IMR-90 (cell line): ENCODE results near the gene HSD17B10. TPM values are rescaled to one million over a fixed set of nuclear protein-coding genes. Genes with fewer than 3 reads are reported as not detected.

Experiments
- ATAC-seq: fragments of 200-7000 bp; cut with Tn5 transposase; 2 replicates; pipeline ENCODE4 v1.9.1; 2020; ENCODE audit warnings: low read depth, mild to moderate bottlenecking, moderate library complexity
- BruUV-seq: library from RNA; stranded (reverse); fragments of 400-500 nt; replicated peaks from 2 replicates; lab custom pipeline; 2021; lab: Mats Ljungman, UMichigan
- CTCF ChIA-PET: fragments of 300-600 bp; formaldehyde crosslinking; extraction: SDS; loops from one replicate; lab custom pipeline; 2021; ENCODE audit warnings: antibody characterized with exemption; lab: Yijun Ruan, JAX
- POLR2A ChIA-PET: fragments of 300-600 bp; sonication (Branson Sonifier 250); formaldehyde crosslinking; loops from one replicate; lab custom pipeline; 2022; ENCODE audit warnings: antibody characterized with exemption; ENCODE audit not compliant: unreplicated experiment; lab: Charles Lee
- DNase-seq: peaks from one replicate; pipeline ENCODE4 v3.0.0; 2013
- H2AFZ ChIP-seq: replicated peaks from 2 replicates; pipeline ENCODE3; 2013; ENCODE audit warnings: low read length, mild to moderate bottlenecking; ENCODE audit not compliant: poor library complexity
- H2AK5ac ChIP-seq: 2 replicates; pipeline ENCODE4 v1.6.1; 2013; ENCODE audit warnings: low read depth, low read length, inconsistent platforms
- H2AK9ac ChIP-seq: replicated peaks from 2 replicates; pipeline ENCODE3; 2013; ENCODE audit warnings: mild to moderate bottlenecking, low read depth, low read length, moderate library complexity; ENCODE audit not compliant: poor library complexity
- H2BK120ac ChIP-seq: 2 replicates; pipeline ENCODE4 v1.6.1; 2013; ENCODE audit warnings: low read depth, low read length, inconsistent platforms
- H2BK15ac ChIP-seq: 3 replicates; pipeline ENCODE4 v1.6.1; 2013; ENCODE audit warnings: low read depth, low read length, inconsistent platforms
- H2BK20ac ChIP-seq: 2 replicates; pipeline ENCODE4 v1.6.1; 2013; ENCODE audit warnings: low read depth, mild to moderate bottlenecking, inconsistent platforms, low read length, moderate library complexity
- H2BK5ac ChIP-seq: 2 replicates; pipeline ENCODE4 v1.6.1; 2013; ENCODE audit warnings: mild to moderate bottlenecking, low read depth, low read length, inconsistent platforms; ENCODE audit not compliant: poor library complexity, severe bottlenecking
- H3K14ac ChIP-seq: replicated peaks from 2 replicates; pipeline ENCODE4 v1.6.1; 2013; ENCODE audit warnings: low read depth, low read length, inconsistent platforms
- H3K18ac ChIP-seq: 2 replicates; pipeline ENCODE4 v1.6.1; 2013; ENCODE audit warnings: low read depth, low read length, control low read depth
- H3K23ac ChIP-seq: 2 replicates; pipeline ENCODE4 v1.6.1; 2013; ENCODE audit warnings: low read depth, low read length, inconsistent platforms
- H3K27ac ChIP-seq: 2 replicates; pipeline ENCODE4 v1.5.1; 2013; ENCODE audit warnings: mild to moderate bottlenecking, control low read depth, low read length; ENCODE audit not compliant: insufficient read depth
- H3K27me3 ChIP-seq: 2 replicates; pipeline ENCODE4 v1.6.1; 2013; ENCODE audit warnings: low read length; ENCODE audit not compliant: control insufficient read depth, insufficient read depth
- H3K36me3 ChIP-seq: 2 replicates; pipeline ENCODE4 v1.6.1; 2013; ENCODE audit warnings: low read length, mixed read lengths; ENCODE audit not compliant: control insufficient read depth, insufficient read depth
- H3K4ac ChIP-seq: 2 replicates; pipeline ENCODE4 v1.6.1; 2013; ENCODE audit warnings: low read depth, low read length, inconsistent platforms
- H3K4me1 ChIP-seq: 2 replicates; pipeline ENCODE4 v1.6.1; 2013; ENCODE audit warnings: low read length, mixed read lengths; ENCODE audit not compliant: control insufficient read depth, insufficient read depth
- H3K4me2 ChIP-seq: 2 replicates; pipeline ENCODE4 v1.6.1; 2013; ENCODE audit warnings: low read depth, mild to moderate bottlenecking, control low read depth, low read length, moderate library complexity
- H3K4me3 ChIP-seq: 2 replicates; pipeline ENCODE4 v1.5.1; 2013; ENCODE audit warnings: low read depth, mild to moderate bottlenecking, control low read depth, low read length, moderate library complexity; ENCODE audit not compliant: insufficient read depth
- H3K56ac ChIP-seq: 2 replicates; pipeline ENCODE4 v1.6.1; 2013; ENCODE audit warnings: low read length, inconsistent platforms; ENCODE audit not compliant: insufficient read depth; ENCODE audit errors: extremely low read depth
- H3K79me1 ChIP-seq, 2 experiments: 2 replicates each; pipeline ENCODE4 v1.6.1; 2013; ENCODE audit warnings: low read length in 2 of 2, inconsistent platforms in 1 of 2, low read depth in 1 of 2
- H3K9ac ChIP-seq: 2 replicates; pipeline ENCODE4 v1.6.1; 2013; ENCODE audit warnings: low read depth, low read length, control low read depth
- H3K9me1 ChIP-seq: 2 replicates; pipeline ENCODE4 v1.6.1; 2013; ENCODE audit warnings: low read length, inconsistent platforms; ENCODE audit not compliant: insufficient read depth
- H3K9me3 ChIP-seq: 2 replicates; pipeline ENCODE4 v1.6.1; 2013; ENCODE audit warnings: low read length; ENCODE audit not compliant: control insufficient read depth, insufficient read depth
- H4K20me1 ChIP-seq: 2 replicates; pipeline ENCODE4 v1.6.1; 2013; ENCODE audit warnings: low read length, inconsistent platforms; ENCODE audit not compliant: insufficient read depth
- H4K5ac ChIP-seq: 2 replicates; pipeline ENCODE4 v1.6.1; 2013; ENCODE audit warnings: mild to moderate bottlenecking, low read depth, low read length, control low read depth
- H4K8ac ChIP-seq, 2 experiments: 2 replicates each; pipeline ENCODE4 v1.6.1; 2013; ENCODE audit warnings: low read depth in 2 of 2, low read length in 2 of 2, control low read depth in 1 of 2, inconsistent platforms in 1 of 2
- H4K91ac ChIP-seq: 2 replicates; pipeline ENCODE4 v1.6.1; 2013; ENCODE audit warnings: low read depth, low read length, inconsistent platforms; ENCODE audit not compliant: insufficient read depth
- BHLHE40 ChIP-seq: fragments of 150-350 bp; IDR thresholded peaks from 2 replicates; pipeline ENCODE4 v1.6.1; 2016; ENCODE audit warnings: mild to moderate bottlenecking, low read depth, low read length
- CEBPB ChIP-seq: IDR thresholded peaks from 2 replicates; pipeline ENCODE4 v1.6.1; 2012; ENCODE audit warnings: low read depth, low read length, improper control_type of control experiment
- CHD1 ChIP-seq: IDR thresholded peaks from 2 replicates; pipeline ENCODE4 v1.6.1; 2012; ENCODE audit warnings: low read depth, low read length, improper control_type of control experiment
- CTCF ChIP-seq: conservative IDR thresholded peaks from 2 replicates; pipeline ENCODE4 v1.5.1; 2012; ENCODE audit warnings: mild to moderate bottlenecking, low read depth, low read length, improper control_type of control experiment
- ELK1 ChIP-seq: fragments of 150-350 bp; IDR thresholded peaks from 2 replicates; pipeline ENCODE4 v1.6.1; 2016; ENCODE audit warnings: low read depth, mild to moderate bottlenecking, low read length, moderate library complexity, borderline replicate concordance
- FOS ChIP-seq: fragments of 150-350 bp; IDR thresholded peaks from 2 replicates; pipeline ENCODE4 v1.6.1; 2016; ENCODE audit warnings: low read depth, low read length
- MAFK ChIP-seq: IDR thresholded peaks from 2 replicates; pipeline ENCODE4 v1.6.1; 2012; ENCODE audit warnings: low read depth, low read length, improper control_type of control experiment
- MAZ ChIP-seq: IDR thresholded peaks from 2 replicates; pipeline ENCODE4 v1.6.1; 2012; ENCODE audit warnings: low read depth, mild to moderate bottlenecking, low read length, improper control_type of control experiment, moderate library complexity, borderline replicate concordance
- MXI1 ChIP-seq: IDR thresholded peaks from 2 replicates; pipeline ENCODE4 v1.6.1; 2012; ENCODE audit warnings: low read depth, mild to moderate bottlenecking, low read length, moderate library complexity, borderline replicate concordance
- NFE2L2 ChIP-seq: fragments of 150-350 bp; IDR thresholded peaks from 2 replicates; pipeline ENCODE4 v1.6.1; 2016; ENCODE audit warnings: low read depth, mild to moderate bottlenecking, low read length
- POLR2A ChIP-seq: IDR thresholded peaks from 2 replicates; pipeline ENCODE4 v1.6.1; 2012; ENCODE audit warnings: mild to moderate bottlenecking, low read depth, low read length
- RAD21 ChIP-seq: IDR thresholded peaks from 2 replicates; pipeline ENCODE4 v1.6.1; 2012; ENCODE audit warnings: low read length, improper control_type of control experiment
- RCOR1 ChIP-seq: IDR thresholded peaks from 2 replicates; pipeline ENCODE4 v1.6.1; 2012; ENCODE audit warnings: mild to moderate bottlenecking, low read length, improper control_type of control experiment; ENCODE audit not compliant: insufficient replicate concordance
- RFX5 ChIP-seq: IDR thresholded peaks from 2 replicates; pipeline ENCODE4 v1.8.0; 2012; ENCODE audit warnings: low read depth, mild to moderate bottlenecking, low read length, moderate library complexity
- SMC3 ChIP-seq: fragments of 150-350 bp; IDR thresholded peaks from 2 replicates; pipeline ENCODE4 v1.6.1; 2016; ENCODE audit warnings: low read depth, mild to moderate bottlenecking, antibody characterized with exemption, low read length, moderate library complexity
- USF2 ChIP-seq: fragments of 150-350 bp; IDR thresholded peaks from 2 replicates; pipeline ENCODE4 v1.6.1; 2017; ENCODE audit warnings: mild to moderate bottlenecking, antibody characterized with exemption, low read length, low read depth
- WGBS, 2 experiments: methylation state at CpG; one replicate each; pipeline versions ENCODE4 v1.1.5 to v1.1.7; 2013; ENCODE audit warnings: missing lambda C conversion rate in 2 of 2; ENCODE audit not compliant: insufficient read length in 1 of 2; ENCODE audit errors: extremely low coverage in 2 of 2; 5-methylcytosine and 5-hydroxymethylcytosine counted together
- dilution Hi-C: fragments of 300-500 bp; cut with HindIII; formaldehyde crosslinking; loops from one replicate; pipeline ENCODE4 v1.14.3; 2018; ENCODE audit warnings: low sequenced_read_pairs; ENCODE audit not compliant: unreplicated experiment
- in situ Hi-C: fragments of 300-500 bp; cut with MboI; formaldehyde crosslinking; loops from 3 replicates; pipeline ENCODE4 v1.14.3; 2019; ENCODE audit warnings: low sequenced_read_pairs, inconsistent platforms, mixed read lengths
- intact Hi-C: fragments of 100-400 bp; cut with micrococcal nuclease; formaldehyde crosslinking; loops from 2 replicates; pipeline ENCODE4 v1.10.0; 2022
- polyA plus RNA-seq, 3 experiments: library from polyadenylated mRNA; depleted of rRNA; stranded (reverse); fragments of >200 nt; gene quantifications; 2 replicates each; pipeline ENCODE4 v1.2.3, GENCODE V29; 2012; ENCODE audit warnings: low replicate concordance in 1 of 3
- total RNA-seq: library from RNA; depleted of rRNA; stranded (reverse); fragments of >200 nt; gene quantifications from 2 replicates; pipeline ENCODE4 v1.2.3, GENCODE V29; 2012

HSD17B10 gene
- total and polyA plus RNA-seq, 2 of the 4 experiments (the other 2 are of a cell fraction) = 99.8 to 118 TPM

- ChIA-PET CTCF (no interaction called here), POLR2A (no interaction called here)
- Histone ChIP-seq H2BK120ac (no peak overlapping the region), H3K4ac (no peak overlapping the region), H3K9me1 (no peaks in the 10 kb centered on the region), H3K14ac (no peak overlapping the region), H4K5ac (no peak overlapping the region), H3K56ac (no peak overlapping the region), H3K27ac (no peak overlapping the region), H4K20me1 (no peaks in the 10 kb centered on the region), H2BK5ac (no peak overlapping the region), H4K91ac (no peak overlapping the region), H3K36me3 (no peaks in the 10 kb centered on the region), H2BK15ac (no peak overlapping the region), H3K4me3 (no peak overlapping the region), H2AK5ac (no peak overlapping the region), H2BK20ac (no peak overlapping the region), H2AFZ (no peak overlapping the region), H4K8ac (no peak overlapping the region), H3K79me1 (no peaks in the 10 kb centered on the region), H3K9ac (no peak overlapping the region), H2AK9ac (no peak overlapping the region), H3K23ac (no peak overlapping the region), H3K4me1 (no peaks in the 10 kb centered on the region), H3K4me2 (no peak overlapping the region), H3K27me3 (peaks cover 8% of the 10 kb centered on the region), H3K18ac (no peak overlapping the region), H3K9me3 (no peaks in the 10 kb centered on the region)
- TF ChIP-seq FOS (no peak), CTCF (no peak), RAD21 (no peak), SMC3 (no peak), ELK1 (no peak), CHD1 (no peak), POLR2A (no peak), NFE2L2 (no peak), CEBPB (no peak), MAZ (no peak), RFX5 (no peak), USF2 (no peak), MXI1 (no peak), BHLHE40 (no peak), RCOR1 (no peak), MAFK (no peak)
- BruUV-seq = no TSS peak
- in situ Hi-C loops = loop anchor here (10.0 kb wide), 1 partner anchor 65 kb away; no protein-coding TSS in a partner anchor
- no CpG with 5 or more reads among the region's 3 CpGs for WGBS, 2 experiments
- dilution Hi-C loops = no loop called here
- ATAC-seq = no peak
- intact Hi-C loops = no loop called here
- DNase-seq = no peak
These were observed 15.5 kb upstream of the HSD17B10 start for GRCh38 chrX:53449632-53450031.
